ENCODE data around the gene GPR52.

Gene GPR52

DNA sequence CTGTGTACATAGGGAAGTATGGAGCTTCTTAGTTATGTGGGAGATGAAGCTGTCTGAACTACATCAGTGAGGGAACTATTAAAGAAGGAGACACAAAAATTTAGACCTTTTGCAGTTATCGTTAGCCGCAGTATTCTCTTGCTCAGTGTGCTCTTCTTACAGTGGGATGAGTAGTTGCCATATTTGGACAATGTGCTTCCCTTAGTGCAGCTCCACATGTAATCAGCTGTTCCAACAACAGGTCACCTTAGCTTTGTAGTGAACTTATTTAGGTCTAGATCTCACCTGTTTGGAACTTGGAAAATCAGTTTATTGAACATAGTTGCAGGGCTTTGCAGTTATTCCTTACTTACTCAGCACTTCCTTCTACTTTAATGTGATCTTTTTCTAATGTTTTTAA lies 18.1 kb downstream of the GPR52 start:
- DNase-seq (ENCODE audit: low spot score) (no peak), FAIRE-seq (no peak)

GRCh38 chr1:174466607-174467006 lies 18.8 kb downstream of the GPR52 start:
- FAIRE-seq (no peak), DNase-seq (ENCODE audit: low spot score) (no peak)

GRCh38 chr1:174469052-174469451 lies 21.3 kb downstream of the GPR52 start:
- FAIRE-seq (no peak), DNase-seq (ENCODE audit: low spot score) (no peak)

DNA sequence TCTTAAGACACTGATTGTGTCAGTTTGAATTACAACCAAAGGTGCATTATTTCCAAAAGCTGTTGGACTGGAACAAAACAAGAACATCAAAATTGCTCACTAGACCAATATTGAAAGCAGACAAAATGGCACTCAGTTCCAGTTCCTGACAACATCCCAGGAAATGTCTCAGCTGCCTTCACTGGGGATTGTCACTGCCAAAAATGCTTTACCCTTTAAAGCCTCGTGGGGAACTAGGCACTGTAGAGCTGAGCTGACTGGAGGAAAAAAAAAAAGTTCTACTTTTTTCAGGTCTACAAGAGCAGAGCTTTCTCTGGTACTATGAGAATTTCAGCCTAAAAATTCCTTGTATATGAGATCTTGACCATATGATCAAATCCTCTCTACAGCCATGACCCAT lies 21.9 kb downstream of the GPR52 start:
- FAIRE-seq, result no peak
- DNase-seq (ENCODE audit: low spot score), result no peak

DNA sequence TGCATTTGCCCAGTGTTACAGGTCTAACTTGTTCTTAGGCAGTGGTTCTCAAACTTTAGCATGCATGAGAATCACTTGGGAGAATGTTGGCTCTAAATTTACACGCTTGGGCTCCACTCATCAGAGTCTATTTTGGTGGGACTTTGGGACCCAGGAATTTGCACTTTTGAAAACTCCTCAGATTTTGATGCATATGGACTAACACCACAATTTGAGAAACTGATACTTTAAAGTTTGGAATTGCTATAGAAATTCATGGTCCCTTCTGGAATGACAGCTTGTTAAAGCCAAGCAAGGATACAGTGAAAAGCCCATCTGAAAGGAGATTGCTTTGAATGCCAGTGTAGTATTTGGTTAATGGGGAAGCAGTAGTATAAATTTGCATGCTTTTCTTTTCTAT lies 31.5 kb downstream of the GPR52 start:
- FAIRE-seq (no peak), DNase-seq (ENCODE audit: low spot score) (no peak)

GRCh38 chr1:174480324-174480723 lies 32.6 kb downstream of the GPR52 start:
- no peak for FAIRE-seq
- DNase-seq (ENCODE audit: low spot score), result no peak

GRCh38 chr1:174491606-174492005 lies 43.8 kb downstream of the GPR52 start:
- DNase-seq (ENCODE audit: low spot score) (no peak), FAIRE-seq (no peak)

- FAIRE-seq, result no peak
Measured at GRCh38 chr1:174497478-174497877, 49.7 kb downstream of the GPR52 start.

More at GRCh38 chr1:174497478-174497877, 49.7 kb downstream of the GPR52 start:
- DNase-seq (ENCODE audit: low spot score), result no peak

Data from RCC 7860 (cell line).